GM18907 (cell line): ENCODE measurements around the gene NPHP4.
"Not testable (repeated sequence)": the region's sequence is repeated elsewhere in the genome, so short reads cannot be mapped to it uniquely, and the experiment has no call there.

Source experiments
- ATAC-seq: cut with Tn5 transposase; IDR thresholded peaks from one replicate; pipeline ENCODE4 v1.9.1; 2021; ENCODE audit warnings: mild to moderate bottlenecking, moderate library complexity; ENCODE audit not compliant: unreplicated experiment

NPHP4 gene

GRCh38 chr1:5861871-5862825 lies 130.1 kb downstream of the NPHP4 start:
- ATAC-seq: no peak

DNA sequence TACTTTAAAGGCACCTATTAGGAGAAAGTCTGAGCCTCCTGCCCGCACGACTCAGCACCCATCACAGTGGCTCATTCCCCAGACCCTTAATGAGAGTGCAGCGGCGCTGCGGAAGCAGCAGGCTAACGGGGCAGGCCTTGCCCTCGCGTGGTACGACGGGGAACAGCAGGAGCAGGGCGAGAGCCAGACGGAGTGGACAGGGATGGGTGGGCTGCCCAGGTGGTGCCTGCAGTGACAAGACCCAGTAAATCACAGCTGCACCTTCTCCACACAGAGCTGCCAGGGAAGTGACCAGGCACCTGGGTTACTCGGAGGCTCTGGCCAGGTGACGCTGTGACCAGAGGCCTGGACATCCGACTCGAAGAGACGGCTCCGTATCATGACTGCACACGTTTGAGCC lies 131.9 kb downstream of the NPHP4 start:
- ATAC-seq: no peak

- ATAC-seq: no peak
Measured at GRCh38 chr1:5859766-5860165, 132.5 kb downstream of the NPHP4 start.

- no peak for ATAC-seq
Measured at GRCh38 chr1:5858844-5859407, 133.3 kb downstream of the NPHP4 start.

DNA sequence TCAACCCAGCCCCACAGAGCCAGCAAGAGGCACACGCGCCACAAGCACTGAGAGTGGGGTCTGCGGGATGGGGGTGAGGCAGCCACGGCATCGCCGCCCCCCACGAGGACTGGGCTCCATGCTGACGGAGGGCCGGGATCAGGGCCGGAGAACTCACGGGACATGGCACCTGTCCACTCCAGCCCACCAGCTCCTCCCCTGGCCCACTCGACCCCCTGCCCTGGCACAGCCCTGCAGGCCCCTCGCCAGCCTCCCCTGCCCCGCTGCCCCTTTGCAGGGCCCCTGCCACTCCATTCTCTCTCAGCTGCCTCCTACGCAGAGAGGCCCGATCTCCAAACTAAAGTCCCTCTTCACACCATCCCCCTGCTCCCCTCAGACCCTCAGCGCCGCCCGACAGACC lies 134.0 kb downstream of the NPHP4 start:
- no peak for ATAC-seq

- no peak for ATAC-seq
Measured at GRCh38 chr1:5857508-5858090, 134.6 kb downstream of the NPHP4 start.

GRCh38 chr1:5857011-5857410 lies 135.2 kb downstream of the NPHP4 start:
- no peak for ATAC-seq

DNA sequence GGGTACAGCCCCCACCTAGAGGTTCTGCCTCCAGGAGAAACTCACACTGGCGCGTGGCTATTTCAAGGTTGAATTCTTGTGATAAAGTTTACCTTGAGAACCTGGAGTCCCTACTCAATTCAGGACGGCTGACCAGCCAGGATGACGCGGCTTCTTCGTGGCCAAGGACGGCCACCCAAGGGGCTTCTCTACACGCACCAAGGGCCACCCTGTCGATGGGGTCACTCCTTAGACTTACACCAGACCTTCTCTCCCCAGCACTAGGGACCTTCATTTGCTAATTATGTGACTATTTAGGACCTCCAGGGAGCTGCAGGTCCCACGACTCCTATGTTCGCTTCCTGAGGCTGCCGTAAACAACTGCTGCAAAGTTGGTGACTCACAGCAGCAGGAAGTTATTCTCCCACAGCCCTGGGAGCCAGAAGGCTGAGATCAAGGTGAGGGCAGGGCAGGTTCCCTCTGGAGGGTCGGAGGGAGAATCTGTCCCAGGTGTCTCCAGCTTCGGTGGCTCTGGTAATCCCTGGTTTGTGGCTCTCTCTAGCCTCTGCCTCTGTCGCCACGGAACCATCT lies 135.9 kb downstream of the NPHP4 start:
- ATAC-seq: no peak

- no peak for ATAC-seq
Measured at GRCh38 chr1:5855196-5855897, 136.9 kb downstream of the NPHP4 start.

- no peak for ATAC-seq
Measured at GRCh38 chr1:5854754-5855153, 137.5 kb downstream of the NPHP4 start.

DNA sequence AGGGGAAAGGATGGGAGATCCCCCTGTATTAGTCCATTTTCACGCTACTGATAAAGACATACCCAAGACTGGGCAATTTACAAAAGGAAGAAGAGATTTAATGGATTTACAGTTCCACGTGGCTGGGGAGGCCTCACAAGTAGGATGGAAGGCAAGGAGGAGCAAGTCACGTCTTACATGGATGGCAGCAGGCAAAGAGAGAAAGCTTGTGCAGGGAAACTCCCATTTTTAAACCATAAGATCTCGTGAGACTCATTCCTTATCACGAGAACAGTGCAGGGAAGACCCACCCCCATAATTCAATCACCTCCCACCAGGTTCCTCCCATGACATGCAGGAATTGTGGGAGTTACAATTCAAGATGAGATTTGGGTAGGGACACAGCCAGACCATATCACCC lies 138.4 kb downstream of the NPHP4 start:
- ATAC-seq: not testable (repeated sequence)

GRCh38 chr1:5850503-5850902 lies 141.7 kb downstream of the NPHP4 start:
- no peak for ATAC-seq

DNA sequence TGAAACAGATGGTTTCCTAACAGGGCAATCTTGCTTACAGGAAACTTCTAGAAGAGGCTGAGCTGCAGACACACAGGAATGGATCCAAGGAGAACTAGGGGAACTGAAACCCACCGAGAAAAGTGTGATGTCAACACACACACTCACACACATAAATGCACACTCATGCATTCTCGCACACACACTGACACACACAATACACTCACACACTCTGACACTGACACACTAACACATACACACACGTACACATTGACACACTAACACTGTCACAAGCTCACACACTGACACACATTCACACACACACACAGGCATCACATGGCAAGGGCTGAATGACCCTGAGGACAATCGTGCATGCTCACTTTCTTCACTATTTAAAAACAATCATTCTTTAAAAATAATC lies 142.7 kb downstream of the NPHP4 start:
- no peak for ATAC-seq

DNA sequence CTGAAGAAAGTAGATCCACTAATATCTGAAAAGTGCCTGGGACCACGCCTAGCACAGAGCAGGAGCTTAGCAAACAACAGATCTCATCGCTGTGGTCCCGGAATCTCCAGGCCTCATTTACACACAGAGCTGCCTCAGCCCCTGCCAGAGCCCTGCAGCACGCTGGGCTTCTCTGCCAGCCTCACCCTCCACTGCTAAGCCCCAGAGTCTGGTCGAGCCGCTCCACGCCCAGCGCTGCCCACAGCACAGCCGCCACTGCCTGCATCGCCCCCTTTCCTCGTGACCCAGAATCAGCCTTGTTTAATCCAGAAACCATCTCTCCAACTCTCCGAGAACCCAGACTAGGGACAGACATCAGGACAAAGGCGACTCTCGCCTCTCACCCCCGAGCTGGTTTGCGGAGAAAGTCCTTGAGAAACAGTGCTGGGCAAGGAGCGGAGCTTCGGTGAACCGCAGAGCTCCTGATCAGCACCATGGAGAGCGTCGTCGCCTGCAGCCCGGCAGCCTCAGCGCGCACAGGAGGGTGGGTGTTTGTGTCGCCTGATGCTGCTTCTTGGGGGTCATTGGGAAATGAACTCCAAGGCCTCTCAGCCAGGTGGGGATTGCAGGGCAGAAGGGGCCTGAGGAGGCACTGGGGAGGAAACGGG lies 145.1 kb downstream of the NPHP4 start:
- no peak for ATAC-seq

DNA sequence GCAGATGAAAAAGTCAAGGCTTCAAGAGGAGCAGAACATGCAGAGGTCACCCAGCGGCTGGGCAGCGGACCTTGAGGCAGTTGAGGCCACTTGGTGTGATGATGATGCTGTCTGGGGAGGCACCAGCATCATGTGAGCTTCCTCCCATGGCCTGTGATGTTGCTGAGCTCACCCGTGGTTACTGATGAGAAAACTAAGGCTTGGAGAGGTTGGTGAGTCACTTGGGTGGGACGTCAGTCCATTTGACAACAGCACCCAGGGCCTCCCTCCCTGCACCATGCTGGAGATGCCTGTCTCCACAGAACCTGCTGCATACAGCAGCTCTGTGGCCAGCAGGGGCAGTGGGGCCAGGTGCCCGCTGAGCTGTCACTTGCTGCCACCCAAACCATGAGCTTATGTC lies 146.8 kb downstream of the NPHP4 start:
- ATAC-seq: no peak

GRCh38 chr1:5844442-5844841 lies 147.8 kb downstream of the NPHP4 start:
- no peak for ATAC-seq

GRCh38 chr1:5843521-5844096 lies 148.6 kb downstream of the NPHP4 start:
- ATAC-seq: no peak

DNA sequence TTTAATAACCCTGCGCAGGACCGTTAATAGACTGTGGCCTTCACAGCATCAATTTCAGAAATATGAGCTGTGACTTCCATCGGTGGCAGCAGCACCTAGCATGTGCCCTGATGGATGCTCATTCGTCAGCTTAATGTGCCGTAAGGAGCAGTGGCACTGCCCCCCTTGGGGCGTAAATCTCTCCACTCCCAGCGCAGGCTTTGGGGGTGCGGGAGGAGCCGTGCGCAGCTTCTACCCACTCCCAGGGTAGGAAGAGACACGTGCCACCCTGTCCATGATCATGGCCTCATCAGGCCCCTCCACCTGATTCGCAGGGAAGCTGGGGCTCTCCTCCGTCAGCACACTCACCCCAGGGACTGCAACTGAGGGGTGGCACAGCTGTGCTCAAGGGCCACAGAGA lies 149.5 kb downstream of the NPHP4 start:
- no peak for ATAC-seq

DNA sequence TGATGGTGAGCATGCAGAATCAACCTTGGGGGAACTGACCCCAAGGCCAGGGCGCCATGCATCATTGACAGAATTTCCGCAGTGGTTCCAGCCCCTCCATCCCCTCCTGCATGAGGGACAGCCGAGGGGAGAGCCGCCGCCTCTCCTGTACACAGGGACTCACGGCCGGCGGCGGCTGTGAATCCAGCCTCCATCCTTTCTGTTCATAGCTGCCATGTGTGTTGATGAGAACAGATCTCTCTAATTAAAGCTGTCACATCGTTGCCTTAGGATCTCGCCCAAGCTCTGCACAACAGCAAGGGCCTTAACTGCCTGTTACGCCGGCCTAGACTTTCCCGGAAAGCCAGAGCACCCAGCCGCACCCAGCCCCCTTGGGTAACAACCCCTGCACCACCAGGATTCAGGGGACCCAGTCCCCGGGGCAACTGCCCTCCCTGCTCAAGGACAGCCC lies 151.6 kb downstream of the NPHP4 start:
- ATAC-seq: no peak

- no peak for ATAC-seq
Measured at GRCh38 chr1:5839881-5840550, 152.2 kb downstream of the NPHP4 start.
